ENCODE data around the gene SSH2.
"Not testable (repeated sequence)": the region's sequence is repeated elsewhere in the genome, so short reads cannot be mapped to it uniquely, and the experiment has no call there.

SSH2 gene

DNA sequence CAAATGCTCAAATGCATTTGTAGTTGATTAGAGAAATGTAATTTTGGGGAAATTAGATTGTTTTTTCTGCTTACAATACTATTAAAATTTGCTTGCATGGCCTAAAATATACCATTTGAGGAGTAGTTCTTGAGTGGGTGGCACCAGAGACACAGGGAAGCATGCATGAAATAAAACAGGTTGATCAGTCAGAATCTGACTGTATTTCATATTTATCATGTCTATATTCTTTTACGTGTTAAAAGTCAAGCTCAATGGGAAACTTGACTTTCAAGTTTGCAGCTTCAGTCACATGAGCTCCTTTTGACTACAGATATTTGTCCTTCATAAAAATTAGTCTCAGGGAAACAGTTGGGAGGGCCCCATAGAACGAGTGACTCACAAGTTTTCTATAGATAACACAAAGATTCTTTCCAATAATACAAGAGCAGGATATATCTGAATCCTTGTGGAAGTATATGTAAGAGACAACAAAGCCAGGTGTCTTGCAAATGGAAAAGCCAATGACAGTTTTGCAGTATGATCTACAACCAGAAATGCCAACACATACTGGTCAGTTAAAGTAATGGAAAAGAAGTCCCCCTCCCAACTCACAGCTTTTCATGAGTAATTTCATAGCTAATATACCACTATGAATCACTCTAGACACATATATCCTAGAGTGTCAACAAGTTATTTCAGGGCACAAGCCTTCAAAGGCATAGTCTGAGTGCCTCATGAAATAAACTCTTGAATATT lies 265.1 kb downstream of the SSH2 start:
- DNase-seq (no peak), ATAC-seq (peak; percentile 99)

DNA sequence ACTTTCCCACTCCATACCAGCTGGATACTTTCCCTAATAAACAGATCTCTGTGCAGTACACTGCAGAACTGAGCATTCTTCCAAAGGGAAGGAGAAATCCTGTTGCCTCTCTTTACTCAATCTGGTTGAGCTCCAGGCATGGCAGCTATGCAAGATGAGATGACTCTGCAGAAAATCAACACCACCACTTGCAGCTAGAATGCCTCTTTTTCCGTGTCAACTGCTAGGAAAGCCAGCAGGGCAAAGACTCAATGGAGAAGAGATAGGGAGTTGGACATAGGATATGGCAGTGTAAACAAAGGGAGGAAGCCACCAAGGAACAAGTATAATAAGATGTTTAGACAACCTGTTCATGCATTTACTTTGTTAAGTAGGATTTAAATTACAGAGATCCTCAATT lies 266.9 kb downstream of the SSH2 start:
- DNase-seq: no peak
- ATAC-seq: no peak

DNA sequence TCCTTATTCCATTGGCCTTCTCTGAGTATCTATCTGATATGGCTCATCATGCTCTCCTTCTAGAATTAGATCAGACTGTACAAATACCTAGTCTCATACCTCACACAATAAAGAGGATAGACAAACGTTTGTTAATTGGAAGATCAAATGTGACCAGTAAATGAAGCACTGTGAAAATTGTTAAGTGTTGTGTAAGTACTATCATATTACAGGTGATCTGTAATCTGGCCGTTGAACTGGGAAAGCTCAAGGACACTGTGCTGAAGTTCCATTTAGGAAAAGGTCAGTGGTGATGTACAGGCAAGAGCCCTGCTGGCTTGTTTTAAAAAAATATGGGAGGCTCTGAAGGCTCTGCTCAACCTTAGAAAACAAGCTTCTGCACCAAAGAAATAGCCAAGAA lies 268.8 kb downstream of the SSH2 start:
- no peak for DNase-seq
- no peak for ATAC-seq

DNA sequence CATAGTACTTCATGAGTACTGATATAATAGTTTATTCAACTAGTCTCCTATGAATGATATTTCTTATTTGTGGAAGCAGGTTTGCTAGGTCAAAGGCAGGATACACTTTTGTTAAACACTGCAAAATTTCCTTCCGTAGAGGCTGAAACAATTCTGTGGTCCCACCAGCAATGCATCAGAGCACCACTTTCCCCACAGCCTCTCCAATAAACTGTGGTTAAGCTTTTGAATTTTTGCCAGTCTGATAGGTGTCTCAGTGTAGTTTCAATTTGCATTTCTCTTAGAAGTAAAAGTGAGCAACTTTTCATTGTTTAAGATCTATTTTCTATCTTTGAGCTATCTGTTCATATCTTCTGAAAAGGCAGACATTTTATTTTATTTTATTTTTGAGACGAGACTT lies 270.9 kb downstream of the SSH2 start:
- DNase-seq (peak; percentile 20), ATAC-seq (peak; percentile 84)

DNA sequence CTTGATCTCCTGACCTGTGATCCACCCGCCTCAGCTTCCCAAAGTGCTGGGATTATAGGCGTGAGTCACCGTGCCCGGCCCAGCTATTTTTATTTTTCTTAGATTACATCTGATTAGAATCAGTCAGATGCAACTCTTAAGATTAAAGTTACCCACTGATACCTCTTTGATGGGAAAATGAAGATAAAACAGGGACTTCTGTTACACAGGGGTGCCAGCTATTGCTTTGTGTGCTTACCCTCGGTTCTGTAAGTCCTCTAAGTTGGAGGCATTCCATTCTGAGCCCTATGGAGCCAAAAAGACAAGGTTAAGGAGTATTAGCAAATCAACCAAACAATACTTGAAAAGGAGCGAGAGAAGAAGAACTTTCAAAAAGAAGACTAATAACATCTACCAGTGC lies 274.7 kb downstream of the SSH2 start:
- no peak for DNase-seq
- ATAC-seq: no peak

DNA sequence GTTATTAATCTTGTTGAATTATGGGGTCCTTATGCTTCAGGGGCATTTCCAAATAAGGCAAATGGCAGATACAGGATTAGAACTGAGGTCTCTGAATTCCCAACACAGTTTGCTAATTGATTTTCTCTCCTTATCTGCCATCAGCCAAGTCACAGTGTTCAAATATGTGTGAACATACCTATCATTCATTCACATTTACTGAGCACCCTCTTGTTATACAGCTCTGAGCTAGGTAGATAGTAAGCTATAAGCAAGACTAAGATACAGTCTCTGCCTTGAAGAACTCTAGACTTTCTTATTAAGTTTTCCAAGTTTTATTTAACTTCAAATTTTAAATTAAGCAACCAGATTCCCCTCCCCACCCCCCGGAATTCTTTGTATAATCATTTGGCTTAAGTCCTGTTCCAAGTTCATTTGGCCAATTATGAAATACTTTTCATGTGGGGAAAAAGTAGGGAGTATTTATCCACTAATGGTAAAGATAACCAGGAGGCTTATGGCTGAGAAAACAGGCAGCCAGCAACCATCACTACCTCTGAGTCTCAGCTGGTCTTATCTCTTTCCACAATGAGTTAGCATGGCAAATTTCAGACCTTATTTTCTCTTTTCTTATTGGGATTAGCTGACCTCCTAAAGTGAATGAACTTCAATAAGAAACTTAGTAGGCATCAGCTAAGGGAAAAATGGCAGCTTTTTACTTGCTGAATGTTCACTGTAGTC lies 275.9 kb downstream of the SSH2 start:
- ATAC-seq (no peak), DNase-seq (no peak)

DNA sequence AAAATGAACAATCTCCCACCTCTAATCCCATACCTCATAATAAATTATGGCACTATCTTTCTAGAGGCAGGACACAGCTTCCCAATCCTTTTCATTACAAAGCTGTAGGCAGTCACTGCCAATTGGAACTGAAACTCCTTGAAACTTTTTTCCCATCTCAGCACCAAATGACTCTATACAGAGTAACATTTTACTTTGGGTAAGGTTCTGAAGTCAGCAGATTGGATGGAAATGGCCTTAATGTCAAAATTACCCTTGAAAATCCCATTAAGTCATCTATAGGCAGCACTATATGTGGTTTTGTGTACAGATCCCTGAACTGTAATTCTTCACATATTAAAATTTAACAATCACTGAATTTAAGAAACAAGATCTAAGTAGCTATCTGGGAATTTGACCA lies 277.1 kb downstream of the SSH2 start:
- DNase-seq: no peak

DNA sequence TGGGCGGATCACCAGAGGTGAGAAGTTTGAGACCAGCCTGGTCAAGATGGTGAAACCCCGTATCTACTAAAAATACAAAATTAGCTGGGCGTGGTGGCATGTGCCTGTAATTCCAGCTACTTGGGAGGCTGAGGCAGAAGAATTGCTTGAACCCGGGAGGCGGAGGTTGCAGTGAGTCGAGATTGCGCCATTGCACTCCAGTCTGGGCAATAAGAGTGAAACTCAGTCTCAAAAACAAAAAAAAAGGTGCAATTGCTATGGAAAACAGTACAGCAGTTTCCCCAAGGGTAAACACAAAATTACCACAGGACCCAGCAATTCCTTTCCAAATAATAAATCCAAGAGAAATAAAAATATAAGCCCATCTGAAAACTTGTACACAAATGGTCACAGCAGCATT lies 278.1 kb downstream of the SSH2 start:
- not testable (repeated sequence) for ATAC-seq, DNase-seq

More for the DNA sequence above, 277.1 kb downstream of the SSH2 start:
- ATAC-seq: no peak

DNA sequence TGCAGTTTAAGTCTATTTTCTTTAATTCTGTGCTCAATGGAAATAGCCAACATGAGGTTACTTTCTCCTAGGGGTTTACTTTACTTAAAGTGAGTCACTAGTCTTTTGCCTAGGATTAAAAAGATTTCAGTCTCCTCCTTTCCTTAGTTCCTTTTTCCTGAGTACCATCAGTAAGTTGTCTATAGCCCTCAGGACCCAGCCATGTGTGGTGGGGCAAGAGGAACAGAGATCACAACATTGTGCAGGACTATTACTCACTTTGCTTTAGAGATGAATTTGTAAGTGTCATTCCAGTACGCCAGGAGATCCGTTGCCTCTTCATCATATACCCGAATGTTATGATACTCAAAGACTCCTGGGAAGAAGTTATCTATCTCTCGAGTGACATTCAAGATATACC lies 279.6 kb downstream of the SSH2 start:
- DNase-seq (no peak), ATAC-seq (no peak)

DNA sequence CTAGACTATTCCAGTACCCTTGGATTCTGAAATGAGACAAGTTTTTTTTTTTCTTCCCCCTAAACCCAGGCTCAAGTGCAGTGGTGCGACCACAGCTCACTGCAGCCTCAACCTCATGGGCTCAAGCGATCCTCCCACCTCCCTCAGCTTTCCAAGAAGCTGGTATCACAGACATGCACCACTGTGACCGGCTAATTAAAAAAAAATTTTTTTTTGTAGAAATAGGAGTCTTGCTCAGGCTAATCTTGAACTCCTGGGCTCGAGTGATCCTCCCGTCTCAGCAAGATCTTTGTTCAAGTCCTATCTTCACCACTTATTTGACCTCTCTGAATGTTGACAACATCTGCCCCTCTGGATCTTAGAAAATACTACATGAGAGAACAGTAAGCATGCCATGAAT lies 280.7 kb downstream of the SSH2 start:
- DNase-seq (no peak), ATAC-seq (no peak)

DNA sequence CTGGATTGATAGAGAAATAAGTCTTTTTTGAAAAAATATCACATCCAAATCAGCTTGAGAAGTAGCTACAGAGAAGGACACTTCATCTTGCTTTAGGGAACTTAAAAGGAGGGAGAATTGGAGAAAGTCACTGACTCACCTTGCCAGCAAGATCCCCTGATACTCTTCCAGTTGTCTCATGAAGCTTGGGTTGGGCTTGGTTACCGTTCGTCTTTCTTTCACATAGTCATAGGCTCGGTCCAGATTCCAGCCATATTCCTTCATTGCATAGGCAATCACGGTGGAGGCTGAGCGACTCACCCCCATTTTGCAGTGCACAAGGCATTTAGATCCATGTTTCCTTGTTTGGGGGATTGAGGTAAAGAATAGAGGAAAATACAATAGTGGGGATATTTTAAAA lies 282.0 kb downstream of the SSH2 start:
- ATAC-seq: no peak
- DNase-seq: no peak

DNA sequence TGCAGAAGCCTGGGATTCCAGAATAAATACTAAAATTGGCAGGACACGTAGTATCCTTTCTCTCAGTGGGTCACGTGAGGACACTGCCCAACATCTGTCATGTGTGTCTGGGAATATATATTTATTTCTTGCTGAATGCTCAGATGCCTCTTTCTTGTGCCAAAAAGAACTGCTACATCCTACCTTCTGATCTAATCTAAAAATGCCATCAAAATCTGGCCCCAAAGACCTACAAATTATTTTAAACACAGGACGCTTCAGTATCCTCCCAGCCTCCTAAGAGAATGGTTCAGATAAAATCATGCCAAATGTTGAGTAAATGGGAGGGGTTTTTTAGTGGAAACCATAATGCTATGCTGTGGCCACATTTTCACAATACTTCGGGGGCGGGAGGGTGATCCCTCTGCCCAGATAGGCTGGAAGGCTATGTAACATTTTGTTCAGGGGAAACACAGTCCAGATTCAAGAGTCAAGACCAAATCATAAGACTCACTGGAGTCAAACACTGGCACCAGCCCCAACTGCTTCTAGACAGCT lies 284.4 kb downstream of the SSH2 start:
- peak; percentile 86 for ATAC-seq

DNA sequence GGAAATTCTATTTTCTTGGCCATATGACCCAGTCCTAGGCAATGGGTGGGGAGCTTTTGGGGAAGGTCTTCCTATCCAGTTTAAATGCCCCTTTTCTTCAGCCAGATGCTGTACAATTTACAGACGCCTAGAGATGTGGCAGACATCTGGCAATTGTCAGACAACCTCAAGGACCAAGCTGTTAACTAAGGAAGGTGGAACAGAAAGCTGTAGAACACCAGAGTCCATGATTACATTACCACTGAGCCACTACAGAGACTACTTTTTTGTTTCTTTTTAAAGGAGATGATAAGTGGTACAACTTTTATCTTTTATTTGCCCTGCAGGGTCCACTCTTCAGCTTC lies 286.2 kb downstream of the SSH2 start:
- ATAC-seq: no peak
- DNase-seq: no peak

More for the DNA sequence above, 284.4 kb downstream of the SSH2 start:
- peak; percentile 37 for DNase-seq

DNA sequence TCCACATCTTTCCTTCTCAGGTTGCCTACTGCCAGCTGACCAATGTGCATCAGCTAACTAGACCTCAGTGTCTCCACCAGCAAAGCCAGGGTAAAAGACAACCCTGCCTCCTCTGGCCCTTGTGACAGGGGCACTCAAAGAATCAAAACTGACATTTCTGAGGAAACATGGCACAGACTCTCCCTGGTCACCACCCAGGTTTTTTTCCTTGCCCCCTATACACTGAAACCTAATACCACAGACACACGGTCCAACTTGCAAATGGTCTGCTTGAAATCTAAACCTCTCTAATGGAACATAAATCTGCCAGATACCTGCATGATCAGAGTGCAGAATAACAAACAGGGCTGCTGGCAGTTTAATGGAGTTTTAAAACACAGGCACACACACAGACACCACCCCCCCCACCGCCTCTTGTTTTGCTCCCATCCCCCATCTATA lies 287.8 kb downstream of the SSH2 start:
- ATAC-seq: no peak
- no peak for DNase-seq

DNA sequence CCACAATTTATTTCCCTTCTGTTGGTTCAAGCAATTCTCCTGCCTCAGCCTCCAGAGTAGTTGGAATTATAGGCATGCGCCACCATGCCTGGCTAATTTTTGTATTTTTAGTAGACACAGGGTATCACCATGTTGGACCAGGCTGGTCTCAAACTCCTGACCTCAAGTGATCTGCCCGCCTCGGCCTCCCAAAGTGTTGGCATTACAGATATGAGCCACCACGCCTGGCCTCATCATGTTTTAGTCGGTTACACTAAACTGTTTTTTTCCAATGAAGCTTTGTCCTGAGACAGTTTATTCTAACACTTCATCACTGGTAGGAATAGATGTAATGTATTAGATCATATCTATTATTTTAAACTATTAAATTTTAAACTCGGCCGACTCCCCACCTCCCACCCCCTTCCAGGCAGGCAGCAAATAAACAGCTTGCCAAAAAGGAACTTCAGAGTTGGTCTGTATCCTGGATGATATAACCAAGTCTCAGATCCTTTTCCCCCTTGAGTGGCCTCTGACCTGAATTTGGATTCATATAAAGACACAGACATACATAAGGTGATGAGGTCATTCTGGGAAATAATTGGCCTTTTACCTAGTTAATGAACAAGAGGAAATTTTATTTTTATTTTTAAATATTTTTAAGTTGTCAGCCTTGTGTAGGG lies 288.9 kb downstream of the SSH2 start:
- no peak for DNase-seq
- no peak for ATAC-seq

DNA sequence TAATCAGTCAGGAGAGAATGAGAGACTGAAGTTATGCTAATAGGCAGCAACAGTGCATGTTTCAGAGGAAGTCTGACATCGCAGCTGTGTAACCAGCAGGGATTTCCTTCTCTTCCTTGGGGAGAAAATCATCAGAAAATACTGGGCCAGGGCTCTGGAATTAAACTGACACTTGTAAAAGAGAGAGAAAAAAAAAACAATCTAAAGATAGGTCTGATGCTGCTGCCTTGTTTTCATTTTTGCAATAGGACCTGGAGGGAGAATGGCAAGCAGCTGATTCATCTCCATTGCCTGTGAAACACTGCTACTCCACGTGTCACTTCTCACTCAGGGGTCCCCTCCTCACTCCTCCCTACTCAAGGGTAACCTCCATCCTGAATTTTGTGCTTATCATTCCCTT lies 289.6 kb downstream of the SSH2 start:
- ATAC-seq (no peak), DNase-seq (no peak)

DNA sequence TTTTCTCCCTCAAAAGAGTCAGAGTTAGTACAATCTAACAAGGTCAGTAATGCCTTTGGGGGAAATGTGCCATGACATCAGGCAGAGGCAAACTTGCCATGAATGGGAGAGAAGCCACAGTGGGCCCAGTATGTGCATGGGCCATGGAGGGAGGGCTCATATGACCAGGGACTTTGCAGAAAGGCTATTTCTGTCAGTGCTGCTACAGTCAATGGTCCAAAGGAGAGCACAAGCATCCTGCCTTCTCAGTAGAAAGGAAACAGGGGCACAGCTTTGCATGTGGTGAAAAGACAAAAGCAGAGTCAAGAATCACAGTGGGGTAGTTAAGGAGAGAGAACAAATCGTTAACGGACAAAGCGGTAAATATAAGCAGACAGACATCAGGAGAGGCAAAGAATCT lies 296.1 kb downstream of the SSH2 start:
- no peak for ATAC-seq

DNA sequence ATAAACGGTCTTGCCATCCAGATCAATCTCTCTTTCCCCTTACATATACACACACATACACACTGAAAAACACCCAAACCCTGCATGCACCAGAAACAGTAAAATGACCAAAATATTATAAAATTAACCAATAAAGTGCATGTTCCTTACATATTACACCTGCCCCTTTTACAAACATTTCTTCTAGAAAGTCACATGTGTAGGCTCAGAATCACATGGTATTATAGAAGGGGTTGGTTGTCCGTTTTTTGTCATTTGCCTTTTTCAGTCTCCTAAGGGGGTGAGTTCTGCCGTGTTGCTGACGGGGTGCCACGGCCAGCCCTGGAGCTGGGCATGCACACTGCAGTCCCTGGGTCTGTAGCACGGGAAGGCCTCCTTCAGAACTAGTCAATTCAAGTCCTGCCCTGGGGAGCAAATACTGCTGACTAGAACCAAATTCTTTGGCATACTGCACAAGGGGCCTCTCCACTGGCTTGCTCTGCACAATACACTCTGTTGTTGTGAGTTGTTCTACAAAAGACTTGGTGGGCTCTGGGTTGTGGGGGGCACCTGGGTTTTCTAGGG lies 299.3 kb downstream of the SSH2 start:
- DNase-seq (no peak), ATAC-seq (no peak)

More for the DNA sequence above, 296.1 kb downstream of the SSH2 start:
- no peak for DNase-seq

DNA sequence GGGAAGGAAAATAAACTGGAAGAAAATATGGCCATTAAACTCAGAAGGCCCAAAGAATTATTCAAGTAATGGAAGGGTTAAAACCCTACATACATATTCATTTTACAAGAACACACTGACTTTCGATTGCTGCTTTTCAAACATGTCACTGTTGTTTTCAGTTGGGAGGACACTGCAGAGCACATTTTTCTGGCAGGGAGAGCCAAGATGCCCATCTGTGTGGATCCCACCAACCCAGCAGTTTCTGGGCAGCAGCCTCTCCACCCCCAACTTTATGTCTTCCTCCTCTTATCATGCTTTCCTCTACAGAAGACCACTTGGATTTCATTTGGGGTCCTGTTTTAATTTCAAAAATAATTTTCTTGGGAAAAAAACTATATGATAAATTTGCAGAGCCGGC lies 300.2 kb downstream of the SSH2 start:
- DNase-seq (no peak), ATAC-seq (no peak)

DNA sequence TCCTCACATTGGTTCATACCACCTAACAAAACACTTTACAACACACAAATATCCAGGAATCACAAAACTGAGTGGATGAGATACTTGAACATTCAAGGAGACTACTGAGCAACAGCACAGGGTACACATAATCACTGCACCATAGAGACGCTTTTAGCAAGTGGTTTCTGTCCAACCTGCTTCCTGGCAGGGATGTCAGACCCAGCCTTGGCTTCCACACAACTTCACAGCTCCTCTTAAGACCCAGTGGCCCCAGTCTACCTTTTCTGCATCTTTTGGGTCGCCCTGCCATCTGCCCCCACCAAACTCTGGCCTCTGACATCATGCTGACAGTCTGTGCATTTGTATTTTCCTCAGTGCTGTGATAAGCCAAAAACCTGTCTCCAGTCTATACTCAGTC lies 301.4 kb downstream of the SSH2 start:
- ATAC-seq (no peak), DNase-seq (no peak)

DNA sequence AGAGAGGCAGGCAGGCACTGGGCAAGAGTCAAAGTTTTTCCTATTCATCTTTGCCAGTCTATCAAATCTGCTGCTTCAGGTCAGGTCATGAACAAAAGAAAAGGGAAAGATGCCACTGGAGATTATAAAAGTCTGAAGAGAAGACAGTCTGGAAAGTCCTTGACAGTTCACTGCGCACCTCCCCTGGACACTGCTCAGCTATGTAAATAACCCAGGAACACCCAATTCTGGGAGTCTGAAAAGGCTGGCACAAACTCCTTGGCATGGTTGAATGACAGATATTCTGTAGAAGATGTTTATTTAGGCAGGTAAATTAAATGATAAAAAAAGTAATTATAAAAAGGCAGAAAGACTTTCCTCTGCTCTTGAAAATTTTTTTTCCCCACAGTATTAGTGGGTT lies 302.1 kb downstream of the SSH2 start:
- ATAC-seq: no peak

DNA sequence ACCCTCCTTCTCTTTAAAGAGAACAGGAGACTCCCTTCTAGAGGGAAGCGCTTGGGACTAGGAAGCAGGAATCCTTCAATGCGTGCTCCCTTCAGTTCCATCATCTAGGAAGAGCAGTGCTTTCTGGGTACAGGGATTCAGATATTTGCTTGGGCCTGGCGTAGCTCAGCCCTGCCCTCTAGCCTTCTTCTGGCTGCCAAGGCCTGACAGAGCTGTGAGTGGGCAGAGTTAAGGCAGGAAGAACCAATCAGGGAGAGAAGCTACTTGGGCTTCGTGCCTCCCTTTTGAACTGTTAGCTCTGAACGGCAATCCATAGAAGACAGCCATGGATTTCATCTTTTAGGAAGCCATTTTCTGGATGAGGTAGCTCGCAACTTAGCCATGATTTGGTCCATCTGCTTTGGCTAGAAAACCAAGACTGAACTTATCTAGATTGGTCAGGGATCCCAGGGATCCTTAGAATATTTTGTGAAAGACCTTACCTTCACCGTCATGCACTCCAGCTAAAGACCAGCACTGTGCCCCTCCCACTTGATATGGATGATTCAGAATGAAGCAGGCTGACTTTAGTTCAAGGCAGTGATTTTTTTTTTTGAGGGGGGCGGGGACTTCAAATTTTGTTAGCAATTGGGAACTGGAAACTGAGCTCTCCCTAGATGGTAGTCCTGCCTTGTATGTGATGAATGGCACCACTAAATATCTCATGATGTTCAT lies 304.8 kb downstream of the SSH2 start:
- DNase-seq (no peak), ATAC-seq (no peak)

More for the DNA sequence above, 302.1 kb downstream of the SSH2 start:
- no peak for DNase-seq
